Keratinocyte (primary cell): ENCODE data around the gene TEKTIP1.

Source experiments
- CTCF ChIP-seq, 3 experiments: IDR thresholded peaks in 1 of 3; conservative IDR thresholded peaks in 1 of 3; optimal IDR thresholded peaks in 1 of 3; 2 replicates in 2 of 3; 3 replicates in 1 of 3; pipeline versions ENCODE3 to v1.5.1; 2011; ENCODE audit warnings: low read length in 3 of 3, mild to moderate bottlenecking in 3 of 3, moderate library complexity in 2 of 3, control low read depth in 1 of 3, inconsistent platforms in 1 of 3; ENCODE audit not compliant: insufficient read depth in 2 of 3; ENCODE audit errors: extremely low read depth in 1 of 3
- EZH2 ChIP-seq: IDR thresholded peaks from one replicate; pipeline ENCODE4 v1.6.1; 2012; ENCODE audit warnings: inconsistent platforms, mild to moderate bottlenecking, low read length, moderate library complexity

GRCh38 chr19:3575260-3575741, 36.3 kb downstream of the TEKTIP1 start:
- TF ChIP-seq CTCF (optimal IDR thresholded peaks at IDR 0.05 in 1 of 3, IDR thresholded peaks at IDR 0.05 in 1 of 3, conservative IDR thresholded peaks at IDR 0.05 in 1 of 3; ENCODE audit: extremely low read depth in 1 of 3, insufficient read depth in 2 of 3, low read length in 3 of 3) (peak in 2 of 3 experiments; percentile 12 to 30), EZH2 (no peak)
